IMR-90 (cell line): ENCODE measurements around the gene SLC22A15. TPM values are rescaled to one million over a fixed set of nuclear protein-coding genes. Genes with fewer than 3 reads are reported as not detected.

Experiments used
- ATAC-seq: fragments of 200-7000 bp; cut with Tn5 transposase; 2 replicates; pipeline ENCODE4 v1.9.1; 2020; ENCODE audit warnings: low read depth, mild to moderate bottlenecking, moderate library complexity
- BruUV-seq: library from RNA; stranded (reverse); fragments of 400-500 nt; replicated peaks from 2 replicates; lab custom pipeline; 2021; lab: Mats Ljungman, UMichigan
- CTCF ChIA-PET: fragments of 300-600 bp; formaldehyde crosslinking; extraction: SDS; loops from one replicate; lab custom pipeline; 2021; ENCODE audit warnings: antibody characterized with exemption; lab: Yijun Ruan, JAX
- POLR2A ChIA-PET: fragments of 300-600 bp; sonication (Branson Sonifier 250); formaldehyde crosslinking; loops from one replicate; lab custom pipeline; 2022; ENCODE audit warnings: antibody characterized with exemption; ENCODE audit not compliant: unreplicated experiment; lab: Charles Lee
- DNase-seq: peaks from one replicate; pipeline ENCODE4 v3.0.0; 2013
- H2AFZ ChIP-seq: replicated peaks from 2 replicates; pipeline ENCODE3; 2013; ENCODE audit warnings: low read length, mild to moderate bottlenecking; ENCODE audit not compliant: poor library complexity
- H2AK5ac ChIP-seq: 2 replicates; pipeline ENCODE4 v1.6.1; 2013; ENCODE audit warnings: low read depth, low read length, inconsistent platforms
- H2AK9ac ChIP-seq: replicated peaks from 2 replicates; pipeline ENCODE3; 2013; ENCODE audit warnings: mild to moderate bottlenecking, low read depth, low read length, moderate library complexity; ENCODE audit not compliant: poor library complexity
- H2BK120ac ChIP-seq: 2 replicates; pipeline ENCODE4 v1.6.1; 2013; ENCODE audit warnings: low read depth, low read length, inconsistent platforms
- H2BK15ac ChIP-seq: 3 replicates; pipeline ENCODE4 v1.6.1; 2013; ENCODE audit warnings: low read depth, low read length, inconsistent platforms
- H2BK20ac ChIP-seq: 2 replicates; pipeline ENCODE4 v1.6.1; 2013; ENCODE audit warnings: low read depth, mild to moderate bottlenecking, inconsistent platforms, low read length, moderate library complexity
- H2BK5ac ChIP-seq: 2 replicates; pipeline ENCODE4 v1.6.1; 2013; ENCODE audit warnings: mild to moderate bottlenecking, low read depth, low read length, inconsistent platforms; ENCODE audit not compliant: poor library complexity, severe bottlenecking
- H3K14ac ChIP-seq: replicated peaks from 2 replicates; pipeline ENCODE4 v1.6.1; 2013; ENCODE audit warnings: low read depth, low read length, inconsistent platforms
- H3K18ac ChIP-seq: 2 replicates; pipeline ENCODE4 v1.6.1; 2013; ENCODE audit warnings: low read depth, low read length, control low read depth
- H3K23ac ChIP-seq: 2 replicates; pipeline ENCODE4 v1.6.1; 2013; ENCODE audit warnings: low read depth, low read length, inconsistent platforms
- H3K27ac ChIP-seq: 2 replicates; pipeline ENCODE4 v1.5.1; 2013; ENCODE audit warnings: mild to moderate bottlenecking, control low read depth, low read length; ENCODE audit not compliant: insufficient read depth
- H3K27me3 ChIP-seq: 2 replicates; pipeline ENCODE4 v1.6.1; 2013; ENCODE audit warnings: low read length; ENCODE audit not compliant: control insufficient read depth, insufficient read depth
- H3K36me3 ChIP-seq: 2 replicates; pipeline ENCODE4 v1.6.1; 2013; ENCODE audit warnings: low read length, mixed read lengths; ENCODE audit not compliant: control insufficient read depth, insufficient read depth
- H3K4ac ChIP-seq: 2 replicates; pipeline ENCODE4 v1.6.1; 2013; ENCODE audit warnings: low read depth, low read length, inconsistent platforms
- H3K4me1 ChIP-seq: 2 replicates; pipeline ENCODE4 v1.6.1; 2013; ENCODE audit warnings: low read length, mixed read lengths; ENCODE audit not compliant: control insufficient read depth, insufficient read depth
- H3K4me2 ChIP-seq: 2 replicates; pipeline ENCODE4 v1.6.1; 2013; ENCODE audit warnings: low read depth, mild to moderate bottlenecking, control low read depth, low read length, moderate library complexity
- H3K4me3 ChIP-seq: 2 replicates; pipeline ENCODE4 v1.5.1; 2013; ENCODE audit warnings: low read depth, mild to moderate bottlenecking, control low read depth, low read length, moderate library complexity; ENCODE audit not compliant: insufficient read depth
- H3K56ac ChIP-seq: 2 replicates; pipeline ENCODE4 v1.6.1; 2013; ENCODE audit warnings: low read length, inconsistent platforms; ENCODE audit not compliant: insufficient read depth; ENCODE audit errors: extremely low read depth
- H3K79me1 ChIP-seq, 2 experiments: 2 replicates each; pipeline ENCODE4 v1.6.1; 2013; ENCODE audit warnings: low read length in 2 of 2, inconsistent platforms in 1 of 2, low read depth in 1 of 2
- H3K9ac ChIP-seq: 2 replicates; pipeline ENCODE4 v1.6.1; 2013; ENCODE audit warnings: low read depth, low read length, control low read depth
- H3K9me1 ChIP-seq: 2 replicates; pipeline ENCODE4 v1.6.1; 2013; ENCODE audit warnings: low read length, inconsistent platforms; ENCODE audit not compliant: insufficient read depth
- H3K9me3 ChIP-seq: 2 replicates; pipeline ENCODE4 v1.6.1; 2013; ENCODE audit warnings: low read length; ENCODE audit not compliant: control insufficient read depth, insufficient read depth
- H4K20me1 ChIP-seq: 2 replicates; pipeline ENCODE4 v1.6.1; 2013; ENCODE audit warnings: low read length, inconsistent platforms; ENCODE audit not compliant: insufficient read depth
- H4K5ac ChIP-seq: 2 replicates; pipeline ENCODE4 v1.6.1; 2013; ENCODE audit warnings: mild to moderate bottlenecking, low read depth, low read length, control low read depth
- H4K8ac ChIP-seq, 2 experiments: 2 replicates each; pipeline ENCODE4 v1.6.1; 2013; ENCODE audit warnings: low read depth in 2 of 2, low read length in 2 of 2, control low read depth in 1 of 2, inconsistent platforms in 1 of 2
- H4K91ac ChIP-seq: 2 replicates; pipeline ENCODE4 v1.6.1; 2013; ENCODE audit warnings: low read depth, low read length, inconsistent platforms; ENCODE audit not compliant: insufficient read depth
- BHLHE40 ChIP-seq: fragments of 150-350 bp; IDR thresholded peaks from 2 replicates; pipeline ENCODE4 v1.6.1; 2016; ENCODE audit warnings: mild to moderate bottlenecking, low read depth, low read length
- CEBPB ChIP-seq: IDR thresholded peaks from 2 replicates; pipeline ENCODE4 v1.6.1; 2012; ENCODE audit warnings: low read depth, low read length, improper control_type of control experiment
- CHD1 ChIP-seq: IDR thresholded peaks from 2 replicates; pipeline ENCODE4 v1.6.1; 2012; ENCODE audit warnings: low read depth, low read length, improper control_type of control experiment
- FOS ChIP-seq: fragments of 150-350 bp; IDR thresholded peaks from 2 replicates; pipeline ENCODE4 v1.6.1; 2016; ENCODE audit warnings: low read depth, low read length
- MAFK ChIP-seq: IDR thresholded peaks from 2 replicates; pipeline ENCODE4 v1.6.1; 2012; ENCODE audit warnings: low read depth, low read length, improper control_type of control experiment
- MAZ ChIP-seq: IDR thresholded peaks from 2 replicates; pipeline ENCODE4 v1.6.1; 2012; ENCODE audit warnings: low read depth, mild to moderate bottlenecking, low read length, improper control_type of control experiment, moderate library complexity, borderline replicate concordance
- MXI1 ChIP-seq: IDR thresholded peaks from 2 replicates; pipeline ENCODE4 v1.6.1; 2012; ENCODE audit warnings: low read depth, mild to moderate bottlenecking, low read length, moderate library complexity, borderline replicate concordance
- NFE2L2 ChIP-seq: fragments of 150-350 bp; IDR thresholded peaks from 2 replicates; pipeline ENCODE4 v1.6.1; 2016; ENCODE audit warnings: low read depth, mild to moderate bottlenecking, low read length
- POLR2A ChIP-seq: IDR thresholded peaks from 2 replicates; pipeline ENCODE4 v1.6.1; 2012; ENCODE audit warnings: mild to moderate bottlenecking, low read depth, low read length
- RAD21 ChIP-seq: IDR thresholded peaks from 2 replicates; pipeline ENCODE4 v1.6.1; 2012; ENCODE audit warnings: low read length, improper control_type of control experiment
- RCOR1 ChIP-seq: IDR thresholded peaks from 2 replicates; pipeline ENCODE4 v1.6.1; 2012; ENCODE audit warnings: mild to moderate bottlenecking, low read length, improper control_type of control experiment; ENCODE audit not compliant: insufficient replicate concordance
- RFX5 ChIP-seq: IDR thresholded peaks from 2 replicates; pipeline ENCODE4 v1.8.0; 2012; ENCODE audit warnings: low read depth, mild to moderate bottlenecking, low read length, moderate library complexity
- SMC3 ChIP-seq: fragments of 150-350 bp; IDR thresholded peaks from 2 replicates; pipeline ENCODE4 v1.6.1; 2016; ENCODE audit warnings: low read depth, mild to moderate bottlenecking, antibody characterized with exemption, low read length, moderate library complexity
- dilution Hi-C: fragments of 300-500 bp; cut with HindIII; formaldehyde crosslinking; loops from one replicate; pipeline ENCODE4 v1.14.3; 2018; ENCODE audit warnings: low sequenced_read_pairs; ENCODE audit not compliant: unreplicated experiment
- in situ Hi-C: fragments of 300-500 bp; cut with MboI; formaldehyde crosslinking; loops from 3 replicates; pipeline ENCODE4 v1.14.3; 2019; ENCODE audit warnings: low sequenced_read_pairs, inconsistent platforms, mixed read lengths
- intact Hi-C: fragments of 100-400 bp; cut with micrococcal nuclease; formaldehyde crosslinking; loops from 2 replicates; pipeline ENCODE4 v1.10.0; 2022
- polyA plus RNA-seq, 3 experiments: library from polyadenylated mRNA; depleted of rRNA; stranded (reverse); fragments of >200 nt; gene quantifications; 2 replicates each; pipeline ENCODE4 v1.2.3, GENCODE V29; 2012; ENCODE audit warnings: low replicate concordance in 1 of 3
- total RNA-seq: library from RNA; depleted of rRNA; stranded (reverse); fragments of >200 nt; gene quantifications from 2 replicates; pipeline ENCODE4 v1.2.3, GENCODE V29; 2012
- TF ChIP-seq, protein P1 (sequence below): fragments of 150-350 bp; IDR thresholded peaks from 2 replicates; pipeline ENCODE4 v1.6.1; 2016; ENCODE audit warnings: low read depth, mild to moderate bottlenecking, low read length, moderate library complexity, borderline replicate concordance
- TF ChIP-seq, protein P2 (sequence below): fragments of 150-350 bp; IDR thresholded peaks from 2 replicates; pipeline ENCODE4 v1.6.1; 2017; ENCODE audit warnings: mild to moderate bottlenecking, antibody characterized with exemption, low read length, low read depth
- TF ChIP-seq, protein P3 (sequence below): conservative IDR thresholded peaks from 2 replicates; pipeline ENCODE4 v1.5.1; 2012; ENCODE audit warnings: mild to moderate bottlenecking, low read depth, low read length, improper control_type of control experiment

SLC22A15 gene
- total and polyA plus RNA-seq, 2 of the 4 experiments (the other 2 are of a cell fraction): under 0.01 to 0.02 TPM

DNA sequence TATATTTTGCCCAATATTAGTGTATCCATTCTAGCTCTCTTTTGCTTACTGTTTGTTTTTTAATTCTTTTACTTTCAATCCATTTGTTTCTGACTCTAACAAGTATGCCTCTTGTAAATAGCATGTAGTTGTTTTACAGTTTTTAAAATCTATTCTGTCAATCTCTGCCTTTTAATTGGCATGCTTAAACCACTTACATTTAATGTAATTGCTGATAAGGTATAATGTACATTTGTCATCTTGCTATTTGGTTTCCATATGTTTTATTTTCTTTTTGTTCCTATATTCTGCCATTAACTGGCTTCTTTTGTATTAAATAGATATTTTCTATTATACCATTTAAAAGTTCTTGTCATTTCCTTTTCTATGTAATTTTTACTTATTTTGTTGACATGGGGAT, 118.7 kb downstream of the SLC22A15 start:
- no peak overlapping the region for H4K5ac ChIP-seq
- H3K79me1 ChIP-seq: no peaks in the 10 kb centered on the region
- in situ Hi-C loops: no loop called here
- dilution Hi-C loops: no loop called here
- H3K14ac ChIP-seq: no peak overlapping the region
- no peak overlapping the region for H3K9ac ChIP-seq
- no peak overlapping the region for H2BK20ac ChIP-seq
- no peaks in the 10 kb centered on the region for H3K9me3 ChIP-seq
- H3K4me2 ChIP-seq: no peak overlapping the region
- CTCF ChIA-PET: no interaction called here
- no peaks in the 10 kb centered on the region for H3K36me3 ChIP-seq
- no peaks in the 10 kb centered on the region for H3K4me1 ChIP-seq
- H3K4me3 ChIP-seq: no peak overlapping the region
- no peak overlapping the region for H3K23ac ChIP-seq
- no peak overlapping the region for H2AK5ac ChIP-seq
- no peak overlapping the region for H2BK15ac ChIP-seq
- BruUV-seq: no TSS peak
- intact Hi-C loops: no loop called here
- H2AK9ac ChIP-seq: no peak overlapping the region
- POLR2A ChIA-PET: no interaction called here
- no peak for TF ChIP-seq POLR2A
- no peak for TF ChIP-seq NFE2L2
- no peak for TF ChIP-seq CHD1
- no peak for TF ChIP-seq SMC3
- no peak for TF ChIP-seq BHLHE40
- TF ChIP-seq FOS: no peak
- TF ChIP-seq RCOR1: no peak
- TF ChIP-seq, protein P1, sequence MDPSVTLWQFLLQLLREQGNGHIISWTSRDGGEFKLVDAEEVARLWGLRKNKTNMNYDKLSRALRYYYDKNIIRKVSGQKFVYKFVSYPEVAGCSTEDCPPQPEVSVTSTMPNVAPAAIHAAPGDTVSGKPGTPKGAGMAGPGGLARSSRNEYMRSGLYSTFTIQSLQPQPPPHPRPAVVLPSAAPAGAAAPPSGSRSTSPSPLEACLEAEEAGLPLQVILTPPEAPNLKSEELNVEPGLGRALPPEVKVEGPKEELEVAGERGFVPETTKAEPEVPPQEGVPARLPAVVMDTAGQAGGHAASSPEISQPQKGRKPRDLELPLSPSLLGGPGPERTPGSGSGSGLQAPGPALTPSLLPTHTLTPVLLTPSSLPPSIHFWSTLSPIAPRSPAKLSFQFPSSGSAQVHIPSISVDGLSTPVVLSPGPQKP: no peak
- no peak for TF ChIP-seq MAFK
- no peak for TF ChIP-seq RFX5
- no peak for TF ChIP-seq MAZ
- no peak for TF ChIP-seq CEBPB
- TF ChIP-seq RAD21: no peak
- TF ChIP-seq MXI1: no peak
- TF ChIP-seq, protein P2, sequence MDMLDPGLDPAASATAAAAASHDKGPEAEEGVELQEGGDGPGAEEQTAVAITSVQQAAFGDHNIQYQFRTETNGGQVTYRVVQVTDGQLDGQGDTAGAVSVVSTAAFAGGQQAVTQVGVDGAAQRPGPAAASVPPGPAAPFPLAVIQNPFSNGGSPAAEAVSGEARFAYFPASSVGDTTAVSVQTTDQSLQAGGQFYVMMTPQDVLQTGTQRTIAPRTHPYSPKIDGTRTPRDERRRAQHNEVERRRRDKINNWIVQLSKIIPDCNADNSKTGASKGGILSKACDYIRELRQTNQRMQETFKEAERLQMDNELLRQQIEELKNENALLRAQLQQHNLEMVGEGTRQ: no peak
- TF ChIP-seq, protein P3, sequence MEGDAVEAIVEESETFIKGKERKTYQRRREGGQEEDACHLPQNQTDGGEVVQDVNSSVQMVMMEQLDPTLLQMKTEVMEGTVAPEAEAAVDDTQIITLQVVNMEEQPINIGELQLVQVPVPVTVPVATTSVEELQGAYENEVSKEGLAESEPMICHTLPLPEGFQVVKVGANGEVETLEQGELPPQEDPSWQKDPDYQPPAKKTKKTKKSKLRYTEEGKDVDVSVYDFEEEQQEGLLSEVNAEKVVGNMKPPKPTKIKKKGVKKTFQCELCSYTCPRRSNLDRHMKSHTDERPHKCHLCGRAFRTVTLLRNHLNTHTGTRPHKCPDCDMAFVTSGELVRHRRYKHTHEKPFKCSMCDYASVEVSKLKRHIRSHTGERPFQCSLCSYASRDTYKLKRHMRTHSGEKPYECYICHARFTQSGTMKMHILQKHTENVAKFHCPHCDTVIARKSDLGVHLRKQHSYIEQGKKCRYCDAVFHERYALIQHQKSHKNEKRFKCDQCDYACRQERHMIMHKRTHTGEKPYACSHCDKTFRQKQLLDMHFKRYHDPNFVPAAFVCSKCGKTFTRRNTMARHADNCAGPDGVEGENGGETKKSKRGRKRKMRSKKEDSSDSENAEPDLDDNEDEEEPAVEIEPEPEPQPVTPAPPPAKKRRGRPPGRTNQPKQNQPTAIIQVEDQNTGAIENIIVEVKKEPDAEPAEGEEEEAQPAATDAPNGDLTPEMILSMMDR: no peak
- no peak overlapping the region for H2BK120ac ChIP-seq
- no peak for ATAC-seq
- H3K4ac ChIP-seq: no peak overlapping the region
- H4K8ac ChIP-seq: no peak overlapping the region
- H3K27ac ChIP-seq: no peak overlapping the region
- H2BK5ac ChIP-seq: no peak overlapping the region
- no peaks in the 10 kb centered on the region for H4K20me1 ChIP-seq
- H3K9me1 ChIP-seq: no peaks in the 10 kb centered on the region
- no peak overlapping the region for H2AFZ ChIP-seq
- no peak for DNase-seq
- no peak overlapping the region for H3K56ac ChIP-seq
- no peak overlapping the region for H3K18ac ChIP-seq
- H4K91ac ChIP-seq: no peak overlapping the region
- no peaks in the 10 kb centered on the region for H3K27me3 ChIP-seq
